Esophagus squamous epithelium (tissue), 4 donors: Measurements from ENCODE around the gene CYB5B.

Source experiments
- CTCF ChIP-seq, 6 experiments: fragments of 450-650 bp in 4 of 6; fragments of 200-600 bp in 2 of 6; sonication (generic) in 2 of 6; IDR thresholded peaks; one replicate each; pipeline ENCODE4 v1.5.1; 2016 to 2019; ENCODE audit warnings: antibody characterized with exemption in 6 of 6, mild to moderate bottlenecking in 4 of 6, moderate library complexity in 4 of 6
- POLR2A ChIP-seq, 4 donors: fragments of 450-650 bp; IDR thresholded peaks; one replicate each; pipeline ENCODE4 v1.6.1; 2017; ENCODE audit warnings: antibody characterized with exemption in 4 of 4, mild to moderate bottlenecking in 4 of 4, moderate library complexity in 3 of 4

- TF ChIP-seq POLR2A (IDR thresholded peaks at IDR 0.05): no peak
- TF ChIP-seq CTCF (IDR thresholded peaks at IDR 0.05): no peak
These were observed 42.7 kb downstream of the CYB5B start for GRCh38 chr16:69467080-69467479.
